GM23338 (cell line): ENCODE data around the gene TBL3. TPM values are rescaled to one million over a fixed set of nuclear protein-coding genes. Genes with fewer than 3 reads are reported as not detected.

Experiments used
- ATAC-seq: fragments of 200-7000 bp; cut with Tn5 transposase; 3 replicates; pipeline ENCODE4 v1.9.1; 2020
- DNase-seq: peaks from one replicate; pipeline ENCODE4 v3.0.0-alpha.2; 2015; ENCODE audit warnings: low spot score
- H2AFZ ChIP-seq: fragments of 200-600 bp; sonication (generic); 2 replicates; pipeline ENCODE4 v1.8.0; 2016; ENCODE audit warnings: antibody characterized with exemption, mild to moderate bottlenecking, moderate library complexity
- H3F3A ChIP-seq: fragments of 200-600 bp; sonication (generic); replicated peaks from 2 replicates; pipeline ENCODE4 v1.8.0; 2017; ENCODE audit warnings: antibody characterized with exemption, mixed run types, low read depth
- H3K27ac ChIP-seq: fragments of 200-600 bp; sonication (generic); 2 replicates; pipeline ENCODE4 v1.6.1; 2016; ENCODE audit warnings: low read depth
- H3K27me3 ChIP-seq: fragments of 200-600 bp; sonication (generic); 2 replicates; pipeline ENCODE4 v1.8.0; 2016; ENCODE audit warnings: mild to moderate bottlenecking, mixed run types, moderate library complexity; ENCODE audit not compliant: insufficient read depth
- H3K36me3 ChIP-seq: fragments of 200-600 bp; sonication (generic); 2 replicates; pipeline ENCODE4 v1.8.0; 2016; ENCODE audit warnings: mild to moderate bottlenecking; ENCODE audit not compliant: insufficient read depth
- H3K4me1 ChIP-seq: fragments of 200-600 bp; sonication (generic); 2 replicates; pipeline ENCODE4 v1.8.0; 2016; ENCODE audit warnings: mild to moderate bottlenecking, moderate library complexity; ENCODE audit not compliant: insufficient read depth
- H3K4me2 ChIP-seq: fragments of 200-600 bp; sonication (generic); 2 replicates; pipeline ENCODE4 v1.7.1; 2017; ENCODE audit warnings: mixed run types
- H3K4me3 ChIP-seq: fragments of 200-600 bp; sonication (generic); 2 replicates; pipeline ENCODE4 v1.6.1; 2016; ENCODE audit warnings: mixed run types
- H3K79me2 ChIP-seq: fragments of 200-600 bp; sonication (generic); replicated peaks from 2 replicates; pipeline ENCODE4 v1.8.0; 2017; ENCODE audit warnings: mild to moderate bottlenecking; ENCODE audit not compliant: insufficient read depth
- H3K9me2 ChIP-seq: fragments of 200-600 bp; sonication (generic); 2 replicates; pipeline ENCODE4 v1.8.0; 2017; ENCODE audit not compliant: insufficient read depth
- H4K20me1 ChIP-seq: fragments of 200-600 bp; sonication (generic); replicated peaks from 2 replicates; pipeline ENCODE4 v1.8.0; 2017; ENCODE audit warnings: mild to moderate bottlenecking; ENCODE audit not compliant: insufficient read depth
- H3K27ac Mint-ChIP-seq: 2 replicates; pipeline ENCODE4 v1.8.0; 2020; ENCODE audit warnings: inconsistent platforms, mild to moderate bottlenecking, moderate library complexity, mixed read lengths
- H3K27me3 Mint-ChIP-seq: 3 replicates; pipeline ENCODE4 v1.8.0; 2022; ENCODE audit warnings: low read depth, mild to moderate bottlenecking, moderate library complexity, mixed read lengths, inconsistent platforms; ENCODE audit not compliant: insufficient read depth, poor library complexity
- H3K36me3 Mint-ChIP-seq: 3 replicates; pipeline ENCODE4 v1.8.0; 2021; ENCODE audit warnings: low read depth, mild to moderate bottlenecking, inconsistent platforms, moderate library complexity, mixed read lengths
- H3K4me1 Mint-ChIP-seq: 3 replicates; pipeline ENCODE4 v1.8.0; 2020; ENCODE audit warnings: mild to moderate bottlenecking, inconsistent platforms, mixed read lengths
- H3K4me3 Mint-ChIP-seq: 3 replicates; pipeline ENCODE4 v1.8.0; 2021; ENCODE audit warnings: moderate library complexity, mild to moderate bottlenecking, inconsistent platforms, mixed read lengths
- H3K9me3 Mint-ChIP-seq: 3 replicates; pipeline ENCODE4 v1.8.0; 2020; ENCODE audit warnings: moderate library complexity, mild to moderate bottlenecking, inconsistent platforms, mixed read lengths
- CREB1 ChIP-seq: fragments of 250-450 bp; sonication (Bioruptor Pico); IDR thresholded peaks from 2 replicates; pipeline ENCODE4 v1.5.0; 2020; ENCODE audit warnings: low read depth, mild to moderate bottlenecking, moderate library complexity
- CTCF ChIP-seq, 2 experiments: fragments of 200-600 bp in 1 of 2; sonication (generic) in 1 of 2; conservative IDR thresholded peaks; 2 replicates each; pipeline versions ENCODE4 v1.5.1 to v1.6.1; 2016 to 2017; ENCODE audit warnings: antibody characterized with exemption in 2 of 2, low read depth in 2 of 2, mild to moderate bottlenecking in 2 of 2, moderate library complexity in 1 of 2
- ETS1 ChIP-seq: IDR thresholded peaks from 2 replicates; pipeline ENCODE4 v1.6.1; 2016; ENCODE audit warnings: antibody characterized with exemption
- EZH2 ChIP-seq: fragments of 200-600 bp; sonication (generic); IDR thresholded peaks from one replicate; pipeline ENCODE4 v1.8.0; 2017; ENCODE audit warnings: antibody characterized with exemption, mild to moderate bottlenecking, low read depth; ENCODE audit not compliant: unreplicated experiment
- EZH2phosphoT487 ChIP-seq: fragments of 200-600 bp; sonication (generic); IDR thresholded peaks from one replicate; pipeline ENCODE4 v1.8.1; 2018; ENCODE audit warnings: antibody characterized with exemption; ENCODE audit not compliant: unreplicated experiment
- JUNB ChIP-seq: IDR thresholded peaks from one replicate; pipeline ENCODE4 v1.6.1; 2016; ENCODE audit warnings: antibody characterized with exemption; ENCODE audit not compliant: unreplicated experiment
- NANOG ChIP-seq: IDR thresholded peaks from 2 replicates; pipeline ENCODE4 v1.6.1; 2016; ENCODE audit warnings: antibody characterized with exemption, borderline replicate concordance
- POLR2AphosphoS5 ChIP-seq: IDR thresholded peaks from 2 replicates; pipeline ENCODE4 v1.6.1; 2016; ENCODE audit warnings: antibody characterized with exemption, low read depth
- REST ChIP-seq: IDR thresholded peaks from one replicate; pipeline ENCODE4 v1.6.1; 2018; ENCODE audit warnings: antibody characterized with exemption; ENCODE audit not compliant: unreplicated experiment
- STAT1 ChIP-seq: IDR thresholded peaks from one replicate; pipeline ENCODE4 v1.6.1; 2016; ENCODE audit warnings: antibody characterized with exemption; ENCODE audit not compliant: unreplicated experiment
- ZNF114 ChIP-seq: fragments of 250-450 bp; sonication (Bioruptor Pico); IDR thresholded peaks from 2 replicates; pipeline ENCODE4 v1.5.0; 2020; ENCODE audit warnings: mild to moderate bottlenecking, moderate library complexity
- ZNF331 ChIP-seq: fragments of 250-450 bp; sonication (Bioruptor Pico); IDR thresholded peaks from 2 replicates; pipeline ENCODE4 v1.5.0; 2020; ENCODE audit warnings: low read depth, mild to moderate bottlenecking, moderate library complexity
- ZNF462 ChIP-seq: fragments of 250-450 bp; sonication (Bioruptor Pico); IDR thresholded peaks from 2 replicates; pipeline ENCODE4 v1.5.0; 2020; ENCODE audit warnings: mild to moderate bottlenecking, moderate library complexity
- polyA plus RNA-seq: library from polyadenylated mRNA; unstranded; fragments of >200 nt; fragmentation: Nextera tagmentation; extraction: Ambion mirVana; gene quantifications from 2 replicates; pipeline ENCODE4 v1.2.1, GENCODE V29; 2016
- total RNA-seq: library from RNA; depleted of rRNA; stranded (reverse); fragments of >200 nt; shearing (Covaris generic); gene quantifications from 2 replicates; pipeline ENCODE4 v1.2.3, GENCODE V29; 2014

Gene TBL3
- total and polyA plus RNA-seq, 2 experiments from 2014 or later, result 67.0 to 157 TPM

- no peak overlapping the region for H2AFZ ChIP-seq
- H3K9me3 Mint-ChIP-seq, result no peaks in the 10 kb centered on the region
- no peaks in the 10 kb centered on the region for H3K36me3 ChIP-seq
- peaks cover 5% of the 10 kb centered on the region for H3F3A ChIP-seq
- H3K9me2 ChIP-seq, result no peaks in the 10 kb centered on the region
- no peak overlapping the region for H3K27ac Mint-ChIP-seq
- H3K4me3 ChIP-seq, result peak overlapping the region; percentile 46
- peaks cover 48% of the 10 kb centered on the region for H3K27me3 ChIP-seq
- TF ChIP-seq REST, result no peak
- TF ChIP-seq ZNF462 (CRISPR knock-in tag), result no peak
- TF ChIP-seq ETS1, result no peak
- TF ChIP-seq EZH2phosphoT487, result no peak
- no peak for TF ChIP-seq STAT1
- TF ChIP-seq CREB1 (CRISPR knock-in tag), result no peak
- no peak for TF ChIP-seq JUNB
- TF ChIP-seq ZNF114 (CRISPR knock-in tag), result no peak
- no peak for TF ChIP-seq NANOG
- TF ChIP-seq EZH2, result no peak
- TF ChIP-seq ZNF331, result no peak
- no peak for TF ChIP-seq CTCF (conservative IDR thresholded peaks at IDR 0.05; ENCODE audit: low read depth in 2 of 2)
- TF ChIP-seq POLR2AphosphoS5, result no peak
- H3K79me2 ChIP-seq, result no peaks in the 10 kb centered on the region
- peak overlapping the region; percentile 56; the same call in 2 of the 3 replicates for H3K4me3 Mint-ChIP-seq
- H3K27ac ChIP-seq, result no peak overlapping the region
- H3K4me2 ChIP-seq, result peak overlapping the region; percentile 73; the same call in 1 of the 2 replicates
- peaks cover 12% of the 10 kb centered on the region for H3K4me1 Mint-ChIP-seq
- ATAC-seq (no peak), DNase-seq (no peak)
- peaks cover 3% of the 10 kb centered on the region; the same call in 1 of the 3 replicates for H3K36me3 Mint-ChIP-seq
- H3K4me1 ChIP-seq, result no peaks in the 10 kb centered on the region; the same call in 1 of the 2 replicates
- H3K27me3 Mint-ChIP-seq, result peaks cover 28% of the 10 kb centered on the region
- H4K20me1 ChIP-seq, result no peaks in the 10 kb centered on the region
Observed at GRCh38 chr16:2025878-2026460, 54.1 kb downstream of the TBL3 start.
